HepG2 (cell line): ENCODE measurements around the gene PCIF1. TPM values are rescaled to one million over a fixed set of nuclear protein-coding genes. Genes with fewer than 3 reads are reported as not detected.

Experiments used
- ATF7-NPFF ChIP-seq: sonication (generic); formaldehyde crosslinking; IDR thresholded peaks from 2 replicates; pipeline ENCODE4 v1.8.1; 2023; ENCODE audit warnings: mild to moderate bottlenecking, low read depth, missing genetic modification reagents, moderate library complexity
- JARID2 ChIP-seq: sonication (generic); formaldehyde crosslinking; IDR thresholded peaks from 2 replicates; pipeline ENCODE4 v1.8.1; 2023; ENCODE audit warnings: missing genetic modification reagents, inconsistent platforms; ENCODE audit not compliant: insufficient replicate concordance
- JUN ChIP-seq: sonication (generic); formaldehyde crosslinking; IDR thresholded peaks from 2 replicates; pipeline ENCODE4 v1.4.0; 2020; ENCODE audit warnings: mild to moderate bottlenecking, missing genetic modification reagents
- MLXIP ChIP-seq: sonication (generic); formaldehyde crosslinking; IDR thresholded peaks from 2 replicates; pipeline ENCODE4 v1.9.0; 2021; ENCODE audit warnings: missing genetic modification reagents, borderline replicate concordance
- MTERF4 ChIP-seq: sonication (generic); formaldehyde crosslinking; IDR thresholded peaks from 2 replicates; pipeline ENCODE4 v1.8.0; 2023; ENCODE audit warnings: mild to moderate bottlenecking, missing genetic modification reagents
- NONO ChIP-seq, 2 experiments: fragments of 450-650 bp in 1 of 2; sonication (generic) in 1 of 2; formaldehyde crosslinking in 1 of 2; IDR thresholded peaks in 1 of 2; conservative IDR thresholded peaks in 1 of 2; 2 replicates each; pipeline versions ENCODE4 v1.6.1 to v1.8.0; 2017 to 2022; ENCODE audit warnings: mild to moderate bottlenecking in 1 of 2, missing genetic modification reagents in 1 of 2, moderate library complexity in 1 of 2
- POLR2AphosphoS5 ChIP-seq: IDR thresholded peaks from 2 replicates; pipeline ENCODE4 v1.6.1; 2012; ENCODE audit warnings: low read depth, low read length
- SALL2 ChIP-seq: sonication (generic); formaldehyde crosslinking; IDR thresholded peaks from 2 replicates; pipeline ENCODE4 v1.8.1; 2023; ENCODE audit warnings: mild to moderate bottlenecking, missing genetic modification reagents, inconsistent platforms
- SOX13 ChIP-seq, 3 experiments: fragments of 450-650 bp in 1 of 3; sonication (generic) in 1 of 3; formaldehyde crosslinking in 1 of 3; IDR thresholded peaks in 2 of 3; conservative IDR thresholded peaks in 1 of 3; 2 replicates each; pipeline versions ENCODE4 v1.5.0 to v1.6.1; 2016 to 2020; ENCODE audit warnings: antibody characterized with exemption in 1 of 3, mild to moderate bottlenecking in 1 of 3, missing compliant biosample characterization in 1 of 3, missing genetic modification reagents in 1 of 3, moderate library complexity in 1 of 3
- SOX6 ChIP-seq, 2 experiments: fragments of 450-650 bp in 1 of 2; sonication (generic) in 1 of 2; formaldehyde crosslinking in 1 of 2; IDR thresholded peaks; 2 replicates each; pipeline versions ENCODE4 v1.4.0 to v1.6.1; 2017 to 2020; ENCODE audit warnings: antibody characterized with exemption in 1 of 2, mild to moderate bottlenecking in 1 of 2, missing genetic modification reagents in 1 of 2
- SP140L ChIP-seq: sonication (generic); formaldehyde crosslinking; IDR thresholded peaks from 2 replicates; pipeline ENCODE4 v1.4.0; 2020; ENCODE audit warnings: missing genetic modification reagents, borderline replicate concordance
- SP2 ChIP-seq: sonication (generic); formaldehyde crosslinking; IDR thresholded peaks from 2 replicates; pipeline ENCODE4 v1.5.1; 2020; ENCODE audit warnings: mild to moderate bottlenecking, missing genetic modification reagents
- SRY ChIP-seq: sonication (generic); formaldehyde crosslinking; IDR thresholded peaks from 2 replicates; pipeline ENCODE4 v1.8.0; 2022; ENCODE audit warnings: mild to moderate bottlenecking, missing genetic modification reagents
- STAT5B ChIP-seq: sonication (generic); formaldehyde crosslinking; IDR thresholded peaks from 2 replicates; pipeline ENCODE4 v1.4.0; 2020; ENCODE audit warnings: missing genetic modification reagents
- ZNF225 ChIP-seq: sonication (generic); formaldehyde crosslinking; IDR thresholded peaks from 2 replicates; pipeline ENCODE4 v1.4.0; 2020; ENCODE audit warnings: mild to moderate bottlenecking, missing genetic modification reagents
- ZNF24 ChIP-seq: fragments of 450-650 bp; IDR thresholded peaks from 2 replicates; pipeline ENCODE4 v1.6.1; 2017; ENCODE audit warnings: antibody characterized with exemption, mild to moderate bottlenecking
- ZNF280B ChIP-seq: sonication (generic); formaldehyde crosslinking; IDR thresholded peaks from 2 replicates; pipeline ENCODE4 v1.5.0; 2020; ENCODE audit warnings: missing genetic modification reagents, mild to moderate bottlenecking, borderline replicate concordance
- ZNF547 ChIP-seq: sonication (generic); formaldehyde crosslinking; IDR thresholded peaks from 2 replicates; pipeline ENCODE4 v1.5.1; 2020; ENCODE audit warnings: mild to moderate bottlenecking, missing genetic modification reagents
- ZNF549 ChIP-seq: sonication (generic); formaldehyde crosslinking; IDR thresholded peaks from 2 replicates; pipeline ENCODE4 v1.5.0; 2020; ENCODE audit warnings: missing genetic modification reagents
- ZNF570 ChIP-seq: sonication (generic); formaldehyde crosslinking; IDR thresholded peaks from 2 replicates; pipeline ENCODE4 v1.4.0; 2020; ENCODE audit warnings: mild to moderate bottlenecking, missing genetic modification reagents, borderline replicate concordance
- ZNF660 ChIP-seq: sonication (generic); formaldehyde crosslinking; IDR thresholded peaks from 2 replicates; pipeline ENCODE4 v1.5.1; 2020; ENCODE audit warnings: mild to moderate bottlenecking, low read depth, missing genetic modification reagents, borderline replicate concordance
- ZNF724P ChIP-seq: sonication (generic); formaldehyde crosslinking; IDR thresholded peaks from 2 replicates; pipeline ENCODE4 v1.8.0; 2022; ENCODE audit warnings: missing genetic modification reagents, borderline replicate concordance
- ZNF75D ChIP-seq: sonication (generic); formaldehyde crosslinking; IDR thresholded peaks from 2 replicates; pipeline ENCODE4 v1.8.1; 2023; ENCODE audit warnings: missing genetic modification reagents, mild to moderate bottlenecking, borderline replicate concordance
- ZNF775 ChIP-seq: sonication (generic); formaldehyde crosslinking; IDR thresholded peaks from 2 replicates; pipeline ENCODE4 v1.4.0; 2020; ENCODE audit warnings: missing genetic modification reagents, mild to moderate bottlenecking, moderate library complexity, borderline replicate concordance
- ZNF83 ChIP-seq: sonication (generic); formaldehyde crosslinking; IDR thresholded peaks from 2 replicates; pipeline ENCODE4 v1.4.0; 2020; ENCODE audit warnings: missing genetic modification reagents, mild to moderate bottlenecking, borderline replicate concordance
- polyA plus RNA-seq, 8 experiments: library from polyadenylated mRNA; depleted of rRNA in 3 of 8; stranded (reverse) in 7 of 8; unstranded in 1 of 8; fragments of >200 nt; fragmentation: Illumina TruSeq in 4 of 8; extraction: Trizol in 4 of 8; gene quantifications; 2 replicates each; pipeline versions ENCODE4 v1.2.1 to v1.2.3, GENCODE V29; 2011 to 2016; ENCODE audit warnings: low read depth in 4 of 8, missing spikeins in 1 of 8, mixed read lengths in 1 of 8; ENCODE audit not compliant: insufficient read depth in 1 of 8
- total RNA-seq, 5 experiments: library from RNA; depleted of rRNA; stranded (reverse); fragments of >200 nt; fragmentation: Illumina TruSeq; extraction: Trizol; gene quantifications; 2 replicates each; pipeline ENCODE4 v1.2.3, GENCODE V29; 2016; ENCODE audit warnings: low read depth in 1 of 5

The PCIF1 gene
- total and polyA plus RNA-seq, 2 of the 13 experiments (the other 11 are each of a cell fraction or from before 2014, with no cell fraction given) = 20.9 to 24.4 TPM

GRCh38 chr20:45948261-45948733 lies 13.8 kb downstream of the PCIF1 start (continued):
- no peak for TF ChIP-seq SOX6 (IDR thresholded peaks at IDR 0.05)
- TF ChIP-seq SOX6 (CRISPR knock-in tag; IDR thresholded peaks at IDR 0.05) = no peak
- peak; percentile 49; the same call in 1 of the 2 replicates for TF ChIP-seq ZNF280B (CRISPR knock-in tag)
- TF ChIP-seq ZNF660 (CRISPR knock-in tag) = no peak
- no peak for TF ChIP-seq ZNF24
- no peak for TF ChIP-seq SP140L
- TF ChIP-seq SRY = peak; percentile 36; the same call in 1 of the 2 replicates
- no peak for TF ChIP-seq STAT5B (CRISPR knock-in tag)
- no peak for TF ChIP-seq MTERF4 (CRISPR knock-in tag)
- no peak for TF ChIP-seq ZNF75D (CRISPR knock-in tag)
- no peak for TF ChIP-seq SP2 (CRISPR knock-in tag)
- TF ChIP-seq NONO (IDR thresholded peaks at IDR 0.05) = no peak
- TF ChIP-seq NONO (CRISPR knock-in tag; conservative IDR thresholded peaks at IDR 0.05) = no peak
- TF ChIP-seq MLXIP (CRISPR knock-in tag) = no peak
- no peak for TF ChIP-seq SOX13 (IDR thresholded peaks at IDR 0.05)
- no peak for TF ChIP-seq SOX13 (CRISPR knock-in tag; conservative IDR thresholded peaks at IDR 0.05 in 1 of 2, IDR thresholded peaks at IDR 0.05 in 1 of 2)
- no peak for TF ChIP-seq ZNF549 (CRISPR knock-in tag)
- 0 out of 2 replicates have a peak, but pooled peaks have one; percentile 13 for TF ChIP-seq POLR2AphosphoS5
- TF ChIP-seq JUN (CRISPR knock-in tag) = no peak
- no peak for TF ChIP-seq JARID2 (CRISPR knock-in tag)
- TF ChIP-seq ZNF547 (CRISPR knock-in tag) = no peak
- no peak for TF ChIP-seq SALL2 (CRISPR knock-in tag)
- TF ChIP-seq ZNF775 (CRISPR knock-in tag) = no peak
- 0 out of 2 replicates have a peak, but pooled peaks have one; percentile 56 for TF ChIP-seq ATF7-NPFF (CRISPR knock-in tag)
- 0 out of 2 replicates have a peak, but pooled peaks have one; percentile 56 for TF ChIP-seq ZNF724P
- TF ChIP-seq ZNF83 (CRISPR knock-in tag) = peak; percentile 50; the same call in 1 of the 2 replicates
- TF ChIP-seq ZNF570 (CRISPR knock-in tag) = no peak
- TF ChIP-seq ZNF225 (CRISPR knock-in tag) = no peak
